HG03442 (cell line): ENCODE results near the gene DDX10.
A peak's percentile ranks its signal among the peaks of the same experiment; 100 is the strongest.

Source experiments
- ATAC-seq: cut with Tn5 transposase; IDR thresholded peaks from one replicate; pipeline ENCODE4 v1.9.1; 2021; ENCODE audit warnings: mild to moderate bottlenecking, moderate library complexity; ENCODE audit not compliant: unreplicated experiment

DDX10 gene

GRCh38 chr11:108895579-108896480 lies 231.0 kb downstream of the DDX10 start:
- peak; percentile 81 for ATAC-seq

- ATAC-seq: no peak
These were observed 232.2 kb downstream of the DDX10 start for GRCh38 chr11:108897071-108897481.

GRCh38 chr11:108897916-108898315 lies 233.0 kb downstream of the DDX10 start:
- no peak for ATAC-seq

GRCh38 chr11:108901359-108901758 lies 236.5 kb downstream of the DDX10 start:
- ATAC-seq: no peak

GRCh38 chr11:108902027-108902469 lies 237.2 kb downstream of the DDX10 start:
- no peak for ATAC-seq

- no peak for ATAC-seq
These were observed 239.6 kb downstream of the DDX10 start for GRCh38 chr11:108904480-108904879.

- ATAC-seq: no peak
These were observed 241.5 kb downstream of the DDX10 start for GRCh38 chr11:108906329-108906728.

GRCh38 chr11:108906826-108907225 lies 242.0 kb downstream of the DDX10 start:
- no peak for ATAC-seq

GRCh38 chr11:108909041-108909440 lies 244.2 kb downstream of the DDX10 start:
- ATAC-seq: no peak

GRCh38 chr11:108909921-108910320 lies 245.1 kb downstream of the DDX10 start:
- no peak for ATAC-seq

- no peak for ATAC-seq
These were observed 247.7 kb downstream of the DDX10 start for GRCh38 chr11:108912581-108912980.

GRCh38 chr11:108913204-108913603 lies 248.3 kb downstream of the DDX10 start:
- ATAC-seq: no peak

- no peak for ATAC-seq
These were observed 249.3 kb downstream of the DDX10 start for GRCh38 chr11:108914211-108914610.

- ATAC-seq: no peak
These were observed 250.1 kb downstream of the DDX10 start for GRCh38 chr11:108914981-108915380.

- no peak for ATAC-seq
These were observed 250.8 kb downstream of the DDX10 start for GRCh38 chr11:108915666-108916065.

GRCh38 chr11:108916290-108916689 lies 251.4 kb downstream of the DDX10 start:
- no peak for ATAC-seq

- no peak for ATAC-seq
These were observed 252.1 kb downstream of the DDX10 start for GRCh38 chr11:108916935-108917334.

- no peak for ATAC-seq
These were observed 256.3 kb downstream of the DDX10 start for GRCh38 chr11:108921211-108921610.

- no peak for ATAC-seq
These were observed 257.4 kb downstream of the DDX10 start for GRCh38 chr11:108922241-108922640.

- ATAC-seq: no peak
These were observed 258.5 kb downstream of the DDX10 start for GRCh38 chr11:108923413-108923812.

- no peak for ATAC-seq
These were observed 261.4 kb downstream of the DDX10 start for GRCh38 chr11:108926171-108926840.
